GM19238 (cell line): Measurements from ENCODE around the gene SEC24D.
"Not testable (repeated sequence)": the region's sequence is repeated elsewhere in the genome, so short reads cannot be mapped to it uniquely, and the experiment has no call there.

ENCODE experiments used
- DNase-seq: peaks from one replicate; pipeline ENCODE4 v3.0.0; 2011; ENCODE audit warnings: low spot score; ENCODE audit not compliant: insufficient read length

Gene SEC24D

DNA sequence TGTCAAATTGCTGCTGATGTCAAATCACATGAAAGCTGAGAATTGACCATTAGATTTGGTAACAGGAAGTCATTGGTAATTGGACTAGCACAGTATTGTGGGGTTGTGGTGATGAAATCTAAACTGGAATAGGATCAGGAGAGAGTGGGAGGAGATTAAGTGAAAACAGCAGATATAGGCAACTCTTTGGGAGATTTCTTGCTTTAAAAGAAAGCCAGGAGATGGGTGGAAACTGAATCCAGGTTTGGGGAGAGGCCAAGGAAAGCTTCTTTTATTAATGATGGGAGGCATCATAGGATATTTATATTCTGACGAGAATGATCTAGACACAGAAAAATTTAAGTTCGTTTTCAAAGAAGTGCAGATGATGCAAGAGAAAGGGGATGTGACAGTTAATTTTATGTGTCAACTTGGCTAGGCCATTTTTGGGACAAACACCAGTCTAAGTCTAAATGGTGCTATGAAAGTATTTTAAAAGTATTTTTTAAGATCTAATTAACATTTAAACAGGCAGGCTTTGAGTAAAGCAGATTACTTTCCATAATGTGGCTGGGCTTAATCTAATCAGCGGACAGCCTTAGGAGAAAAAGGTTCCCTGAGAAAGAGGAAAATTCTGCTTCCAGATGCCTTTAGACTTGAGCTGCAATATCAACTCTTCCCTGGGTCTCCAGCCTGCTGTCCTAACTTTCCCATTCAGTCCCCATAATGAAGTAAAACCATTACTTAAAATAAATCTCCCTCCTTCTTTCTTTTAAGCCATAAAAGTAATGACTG, 24.7 kb downstream of the SEC24D start:
- no peak for DNase-seq

- no peak for DNase-seq
Measured at GRCh38 chr4:118807659-118808058, 28.3 kb downstream of the SEC24D start.

- DNase-seq, result no peak
Measured at GRCh38 chr4:118803253-118803652, 32.7 kb downstream of the SEC24D start.

GRCh38 chr4:118801895-118802575, 33.9 kb downstream of the SEC24D start:
- DNase-seq, result no peak

GRCh38 chr4:118799231-118799942, 36.5 kb downstream of the SEC24D start:
- no peak for DNase-seq

DNA sequence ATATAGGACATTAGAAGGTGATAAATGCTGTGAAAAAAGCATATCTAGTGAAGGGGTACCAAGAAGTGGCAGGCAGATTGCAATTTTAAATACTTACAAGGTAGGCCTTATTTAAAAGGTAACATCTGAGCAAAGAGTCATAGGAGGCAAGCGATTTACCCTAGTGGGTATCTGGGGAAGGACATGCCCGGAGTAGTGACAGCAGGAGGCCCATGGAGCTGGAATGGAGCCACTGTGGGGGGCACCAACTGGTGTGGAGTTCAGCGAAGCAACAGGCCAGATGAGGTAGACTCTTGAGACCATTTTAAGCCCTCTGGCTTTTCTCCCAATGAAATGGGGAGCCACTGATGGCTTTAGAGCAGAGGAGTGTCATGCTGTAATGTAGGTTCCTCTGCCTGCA, 37.3 kb downstream of the SEC24D start:
- no peak for DNase-seq

- DNase-seq, result no peak
Measured at GRCh38 chr4:118797558-118798142, 38.3 kb downstream of the SEC24D start.

DNA sequence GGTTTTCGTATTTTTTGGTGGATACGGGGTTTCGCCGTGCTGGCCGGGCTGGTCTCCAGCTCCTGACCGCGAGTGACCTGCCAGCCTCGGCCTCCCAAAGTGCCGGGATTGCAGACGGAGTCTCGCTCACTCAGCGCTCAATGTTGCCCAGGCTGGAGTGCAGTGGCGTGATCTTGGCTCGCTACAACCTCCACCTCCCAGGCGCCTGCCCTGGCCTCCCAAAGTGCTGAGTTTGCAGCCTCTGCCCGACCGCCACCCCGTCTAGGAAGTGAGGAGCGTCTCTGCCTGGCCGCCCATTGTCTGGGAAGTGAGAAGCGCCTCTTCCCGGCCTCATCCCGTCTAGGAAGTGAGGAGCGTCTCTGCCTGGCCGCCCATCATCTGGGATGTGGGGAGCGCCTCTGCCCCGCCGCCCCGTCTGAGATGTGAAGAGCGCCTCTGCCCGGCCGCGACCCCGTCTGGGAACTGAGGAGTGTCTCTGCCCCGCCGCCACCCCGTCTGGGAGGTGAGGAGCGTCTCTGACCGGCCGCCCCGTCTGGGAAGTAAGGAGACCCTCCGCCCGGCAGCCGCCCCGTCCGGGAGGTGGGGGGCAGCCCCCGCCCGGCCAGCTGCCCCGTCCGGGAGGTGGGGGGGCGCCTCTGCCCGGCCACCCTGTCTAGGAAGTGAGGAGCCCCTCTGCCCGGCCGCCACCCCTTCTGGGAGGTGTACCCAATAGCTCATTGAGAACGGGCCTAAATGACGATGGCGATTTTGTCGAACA, 44.1 kb downstream of the SEC24D start:
- not testable (repeated sequence) for DNase-seq

DNA sequence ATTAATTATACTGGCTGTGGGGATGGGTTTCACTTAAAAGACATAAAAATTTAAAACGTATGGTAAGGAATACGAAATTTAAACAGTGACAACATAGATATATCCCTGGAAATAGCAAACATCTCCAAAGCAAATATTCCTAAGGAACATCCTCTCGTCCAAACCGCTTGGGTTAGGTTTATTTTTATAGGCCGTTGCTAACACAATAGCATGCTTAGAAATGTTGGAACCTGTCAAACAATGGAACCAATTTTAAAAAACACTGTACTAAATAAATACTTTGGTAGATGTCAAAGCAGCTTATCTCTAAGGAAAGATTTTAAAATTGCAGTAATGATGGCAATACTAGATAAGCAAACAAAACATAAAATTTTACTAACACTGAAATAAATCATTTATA, 45.4 kb downstream of the SEC24D start:
- no peak for DNase-seq

DNA sequence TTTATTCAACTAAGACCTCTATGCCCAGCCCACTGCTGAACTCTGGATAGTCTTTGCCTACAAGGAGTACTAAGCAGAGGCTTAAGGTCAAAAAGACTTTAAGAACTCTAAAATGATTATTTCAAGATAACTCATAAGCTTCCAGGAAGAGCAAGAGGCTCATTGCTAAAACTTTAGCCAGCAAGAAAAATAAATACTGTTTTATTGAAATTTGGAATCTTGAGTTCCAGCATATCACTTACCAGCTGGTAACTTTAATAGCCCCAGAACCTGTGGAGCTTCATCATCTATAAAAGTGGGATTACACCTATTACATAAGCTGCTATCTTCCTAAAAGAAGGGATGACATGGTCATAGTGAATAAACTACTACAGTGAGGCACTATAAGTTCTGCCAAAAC, 47.0 kb downstream of the SEC24D start:
- no peak for DNase-seq

GRCh38 chr4:118787844-118788380, 48.0 kb downstream of the SEC24D start:
- no peak for DNase-seq

DNA sequence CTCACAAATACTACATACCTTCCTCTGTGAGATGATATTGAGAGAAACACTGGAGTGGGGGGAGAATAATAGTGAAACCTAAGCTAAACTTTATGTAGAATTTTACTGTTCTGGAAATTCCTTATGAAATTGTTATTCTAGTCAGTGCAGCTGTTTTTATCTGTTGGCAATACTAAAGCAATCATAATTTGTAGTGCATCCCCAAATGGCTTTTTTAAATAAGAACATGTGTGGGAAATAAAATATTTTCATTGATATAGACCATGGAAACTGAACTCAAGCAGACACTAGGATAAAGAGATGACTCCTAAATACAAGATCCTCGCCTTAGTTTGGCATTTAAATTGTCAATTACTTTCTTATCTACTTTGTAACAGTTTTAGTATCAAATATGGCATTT, 51.1 kb downstream of the SEC24D start:
- DNase-seq, result no peak

DNA sequence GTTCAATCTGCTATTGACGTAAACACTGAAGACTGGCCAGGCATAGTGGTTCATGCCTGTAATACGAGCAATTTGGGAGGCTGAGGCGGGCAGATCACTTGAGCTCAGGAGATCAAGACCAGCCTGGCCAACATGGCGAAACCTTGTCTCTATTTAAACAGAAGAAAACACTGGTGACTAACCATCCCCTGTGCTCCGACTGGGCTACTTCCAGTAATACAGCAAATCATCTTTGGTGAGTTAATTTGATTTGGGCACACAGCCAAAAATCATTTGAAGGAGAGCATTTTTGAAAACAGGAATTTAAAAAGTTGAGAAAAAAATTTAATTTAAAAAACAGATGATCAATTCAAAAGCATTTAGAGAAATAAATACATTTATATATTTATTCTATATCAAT, 52.0 kb downstream of the SEC24D start:
- DNase-seq, result no peak

DNA sequence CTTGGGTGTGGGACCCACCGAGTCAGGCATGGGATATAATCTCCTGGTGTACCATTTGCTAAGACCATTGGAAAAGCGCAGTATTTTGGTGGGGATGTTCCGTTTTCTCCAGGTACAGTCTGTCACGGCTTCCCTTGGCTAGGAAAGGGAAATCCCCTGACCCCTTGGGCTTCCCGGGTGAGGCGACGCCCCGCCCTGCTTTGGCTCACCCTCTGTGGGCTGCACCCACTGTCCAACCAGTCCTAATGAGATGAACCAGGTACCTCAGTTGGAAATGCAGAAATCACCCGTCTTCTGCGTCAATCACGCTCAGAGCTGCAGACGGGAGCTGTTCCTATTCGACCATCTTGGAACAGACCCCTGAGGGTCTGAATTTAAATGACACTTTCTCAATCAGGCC, 53.0 kb downstream of the SEC24D start:
- DNase-seq, result not testable (repeated sequence)

DNA sequence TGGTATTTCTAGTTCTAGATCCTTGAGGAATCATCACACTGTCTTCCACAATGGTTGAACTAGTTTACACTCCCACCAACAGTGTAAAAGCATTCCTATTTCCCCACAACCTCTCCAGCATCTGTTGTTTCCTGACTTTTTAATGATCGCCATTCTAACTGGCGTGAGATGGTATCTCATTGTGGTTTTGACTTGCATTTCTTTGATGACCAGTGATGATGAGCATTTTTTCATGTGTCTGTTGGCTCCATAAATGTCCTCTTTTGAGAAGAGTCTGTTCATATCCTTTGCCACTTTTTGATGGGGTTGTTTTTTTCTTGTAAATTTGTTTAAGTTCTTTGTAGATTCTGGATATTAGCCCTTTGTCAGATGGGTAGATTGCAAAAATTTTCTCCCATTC, 58.3 kb downstream of the SEC24D start:
- DNase-seq, result not testable (repeated sequence)

DNA sequence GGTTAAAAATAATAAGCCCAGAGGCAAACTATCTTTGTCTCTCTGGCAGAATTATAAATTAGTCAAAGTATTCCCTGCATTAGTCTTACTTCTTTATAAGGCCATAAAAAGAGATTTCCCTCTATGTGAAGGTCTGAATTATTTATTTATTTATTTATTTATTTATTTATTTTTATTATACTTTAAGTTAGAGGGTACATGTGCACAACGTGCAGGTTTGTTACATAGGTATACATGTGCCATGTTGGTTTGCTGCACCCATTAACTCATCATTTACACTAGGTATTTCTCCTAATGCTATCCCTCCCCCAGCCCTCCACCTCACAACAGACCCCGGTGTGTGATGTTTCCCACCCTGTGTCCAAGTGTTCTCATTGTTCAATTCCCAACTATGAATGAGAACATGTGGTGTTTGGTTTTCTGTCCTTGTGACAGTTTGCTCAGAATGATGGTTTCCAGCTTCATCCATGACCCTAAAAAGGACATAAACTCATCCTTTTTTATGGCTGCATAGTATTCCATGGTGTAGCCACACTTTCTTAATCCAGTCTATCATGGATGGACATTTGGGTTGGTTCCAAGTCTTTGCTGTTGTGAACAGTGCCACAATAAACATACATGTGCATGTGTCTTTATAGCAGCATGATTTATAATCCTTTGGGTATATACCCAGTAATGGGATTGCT, 58.8 kb downstream of the SEC24D start:
- not testable (repeated sequence) for DNase-seq

DNA sequence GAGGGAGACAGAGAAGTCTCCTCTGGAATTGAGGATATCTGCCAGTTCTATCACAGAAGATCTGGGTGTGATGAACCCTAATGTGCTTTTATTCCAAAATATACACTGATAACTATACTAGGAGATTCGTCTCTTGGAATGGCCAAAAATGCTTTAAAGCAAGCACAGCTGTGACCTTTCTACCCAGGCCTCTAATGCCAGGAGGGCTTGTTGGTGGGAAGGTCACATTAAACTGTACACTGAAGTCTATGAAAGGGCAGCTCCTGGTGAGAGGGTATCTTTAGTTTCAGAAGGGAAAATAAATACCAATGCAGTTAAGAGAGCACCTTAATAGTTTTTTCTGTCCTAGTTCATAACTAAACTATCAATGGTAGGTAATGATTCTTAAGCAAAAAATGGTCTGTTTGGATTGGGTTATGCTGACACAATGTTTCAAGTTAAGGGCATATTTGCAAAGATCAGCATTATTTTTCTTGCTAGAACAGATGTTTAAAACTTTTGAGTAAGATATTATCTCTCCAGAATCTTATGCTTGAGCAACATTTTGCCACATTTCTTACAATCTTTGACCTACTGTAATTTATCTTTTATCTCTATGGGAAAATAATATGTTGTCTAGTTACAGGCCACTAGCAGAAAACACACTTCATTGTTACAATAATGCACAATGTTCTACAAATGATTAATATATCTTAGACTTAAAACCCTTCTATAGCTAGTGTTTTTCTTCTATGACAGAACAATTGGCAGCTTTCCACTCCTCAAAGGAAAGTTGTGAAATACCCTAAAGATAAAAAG, 59.6 kb downstream of the SEC24D start:
- no peak for DNase-seq

GRCh38 chr4:118775405-118775804, 60.5 kb downstream of the SEC24D start:
- DNase-seq, result no peak

DNA sequence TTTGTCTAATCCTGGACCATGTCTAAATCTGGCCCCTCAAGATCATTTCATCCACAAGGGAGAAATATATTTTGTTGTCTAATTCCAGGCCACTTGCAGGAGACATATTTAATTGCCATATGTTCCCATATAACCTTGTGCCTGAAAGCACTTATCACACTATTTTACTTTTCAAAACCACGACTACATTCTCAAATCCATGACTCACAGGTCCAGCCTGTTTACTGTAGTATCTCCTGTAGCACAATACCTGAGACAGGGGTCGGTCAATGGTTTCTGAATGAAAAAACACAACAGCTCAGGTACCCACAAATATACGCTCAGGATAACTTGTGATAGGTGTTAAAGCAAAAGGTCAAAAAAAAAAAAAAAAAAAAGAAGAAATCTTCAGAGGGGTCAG, 60.9 kb downstream of the SEC24D start:
- no peak for DNase-seq

- DNase-seq, result no peak
Measured at GRCh38 chr4:118774321-118774720, 61.6 kb downstream of the SEC24D start.
